ENCODE results near the gene COL6A1.

COL6A1 gene

DNA sequence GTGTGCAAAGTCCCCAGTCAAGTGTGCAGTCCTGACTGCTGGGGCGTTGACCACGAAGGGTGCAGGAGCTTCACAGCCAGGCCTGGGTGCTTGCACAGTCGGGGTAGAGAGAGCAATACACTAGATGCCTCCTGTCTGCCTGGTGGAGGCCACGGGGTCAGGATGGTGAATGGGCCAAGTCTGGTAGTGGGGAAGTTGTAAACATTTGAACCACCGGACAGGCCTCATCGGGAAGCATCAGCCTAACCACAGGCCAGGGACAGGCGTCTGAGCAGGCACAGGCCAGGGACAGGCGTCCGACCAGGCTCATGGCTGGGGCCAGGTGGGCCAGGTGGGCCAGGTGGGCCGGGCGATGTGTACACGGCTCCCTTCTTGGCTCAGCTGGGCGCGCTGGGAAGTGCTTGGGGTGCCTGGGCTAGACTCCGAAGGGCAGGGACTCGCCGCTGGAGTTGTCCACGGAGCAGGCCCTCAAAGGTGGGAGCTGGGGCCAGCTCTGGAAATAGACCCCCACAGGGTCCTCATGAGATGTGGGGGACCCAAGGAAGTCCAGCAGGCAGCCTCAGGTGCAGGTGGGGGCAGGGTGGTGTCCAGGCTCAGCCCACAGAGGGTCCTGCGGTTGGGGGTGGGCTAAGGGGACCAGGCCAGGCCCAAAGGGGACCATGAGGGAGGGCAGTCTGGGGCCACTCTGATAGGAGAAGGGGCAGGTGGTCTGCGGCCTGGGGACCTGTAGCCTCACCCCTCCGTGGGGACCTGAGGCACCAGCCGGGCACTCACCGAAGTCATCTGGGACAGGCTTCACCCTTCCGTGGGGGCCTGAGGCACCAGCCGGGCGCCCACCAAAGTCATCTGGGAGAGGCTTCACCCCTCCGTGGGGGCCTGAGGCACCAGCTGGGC, 15.0 kb downstream of the COL6A1 start:
- no peak overlapping the region for H3K4me3 ChIP-seq (ENCODE audit: low read depth, low read length)
- no peak for DNase-seq (ENCODE audit: low read depth)
- TF ChIP-seq, protein P1, sequence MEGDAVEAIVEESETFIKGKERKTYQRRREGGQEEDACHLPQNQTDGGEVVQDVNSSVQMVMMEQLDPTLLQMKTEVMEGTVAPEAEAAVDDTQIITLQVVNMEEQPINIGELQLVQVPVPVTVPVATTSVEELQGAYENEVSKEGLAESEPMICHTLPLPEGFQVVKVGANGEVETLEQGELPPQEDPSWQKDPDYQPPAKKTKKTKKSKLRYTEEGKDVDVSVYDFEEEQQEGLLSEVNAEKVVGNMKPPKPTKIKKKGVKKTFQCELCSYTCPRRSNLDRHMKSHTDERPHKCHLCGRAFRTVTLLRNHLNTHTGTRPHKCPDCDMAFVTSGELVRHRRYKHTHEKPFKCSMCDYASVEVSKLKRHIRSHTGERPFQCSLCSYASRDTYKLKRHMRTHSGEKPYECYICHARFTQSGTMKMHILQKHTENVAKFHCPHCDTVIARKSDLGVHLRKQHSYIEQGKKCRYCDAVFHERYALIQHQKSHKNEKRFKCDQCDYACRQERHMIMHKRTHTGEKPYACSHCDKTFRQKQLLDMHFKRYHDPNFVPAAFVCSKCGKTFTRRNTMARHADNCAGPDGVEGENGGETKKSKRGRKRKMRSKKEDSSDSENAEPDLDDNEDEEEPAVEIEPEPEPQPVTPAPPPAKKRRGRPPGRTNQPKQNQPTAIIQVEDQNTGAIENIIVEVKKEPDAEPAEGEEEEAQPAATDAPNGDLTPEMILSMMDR (IDR thresholded peaks at IDR 0.05; ENCODE audit: control insufficient read depth, extremely low read depth, insufficient read depth) = no peak

DNA sequence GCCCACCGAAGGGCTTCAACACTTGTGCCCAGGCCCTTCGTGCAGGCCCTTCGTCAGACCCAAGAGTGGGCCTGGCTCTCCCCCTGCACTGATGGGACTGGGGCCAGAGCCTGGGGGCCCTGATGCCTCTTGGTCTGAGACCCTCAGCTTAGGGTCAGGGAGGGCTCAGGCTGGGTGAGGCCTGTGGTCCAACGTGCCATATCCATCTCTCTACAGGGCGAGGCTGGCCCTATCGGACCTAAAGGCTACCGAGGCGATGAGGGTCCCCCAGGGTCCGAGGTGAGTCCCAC, 15.6 kb downstream of the COL6A1 start:
- no peak for DNase-seq (ENCODE audit: low read depth)
- TF ChIP-seq, protein P1 (IDR thresholded peaks at IDR 0.05; ENCODE audit: control insufficient read depth, extremely low read depth, insufficient read depth) = no peak
- no peak overlapping the region for H3K4me3 ChIP-seq (ENCODE audit: low read depth, low read length)

DNA sequence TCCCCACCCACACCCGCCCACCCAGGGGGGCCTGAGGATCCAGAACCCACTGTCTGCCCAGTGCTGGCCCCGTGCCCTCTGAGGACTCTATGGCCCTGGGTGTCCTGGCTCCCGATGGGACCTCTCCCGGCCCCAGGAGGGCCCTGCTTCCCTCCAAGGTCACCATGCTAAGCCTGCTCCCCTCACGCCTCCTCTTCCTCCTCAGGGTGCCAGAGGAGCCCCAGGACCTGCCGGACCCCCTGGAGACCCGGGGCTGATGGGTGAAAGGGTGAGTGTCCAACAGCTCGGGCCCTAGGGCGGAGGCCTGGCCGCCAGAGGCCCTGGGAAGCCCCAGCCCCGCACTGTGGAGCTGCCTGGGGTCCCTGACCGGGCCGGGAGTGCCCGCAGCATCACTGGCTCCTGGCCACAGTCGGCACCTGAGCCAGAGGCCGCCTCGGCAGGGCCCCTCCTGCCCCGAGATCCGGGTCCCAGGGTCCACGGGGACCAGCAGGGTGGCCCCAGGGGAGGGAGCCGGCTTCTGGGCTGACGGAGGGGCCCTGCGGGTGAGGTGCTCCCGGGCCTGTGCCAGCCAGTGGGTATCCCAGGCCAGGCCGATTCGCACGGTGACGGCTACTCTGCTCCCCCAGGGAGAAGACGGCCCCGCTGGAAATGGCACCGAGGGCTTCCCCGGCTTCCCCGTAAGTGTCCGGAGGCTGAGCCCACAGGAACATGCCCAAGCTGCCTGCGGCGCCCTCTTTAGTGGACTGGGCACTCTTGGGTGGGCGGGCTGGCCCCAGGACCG, 16.1 kb downstream of the COL6A1 start:
- no peak overlapping the region for H3K4me3 ChIP-seq (ENCODE audit: low read depth, low read length)
- TF ChIP-seq, protein P1 (IDR thresholded peaks at IDR 0.05; ENCODE audit: control insufficient read depth, extremely low read depth, insufficient read depth) = no peak
- no peak for DNase-seq (ENCODE audit: low read depth)

DNA sequence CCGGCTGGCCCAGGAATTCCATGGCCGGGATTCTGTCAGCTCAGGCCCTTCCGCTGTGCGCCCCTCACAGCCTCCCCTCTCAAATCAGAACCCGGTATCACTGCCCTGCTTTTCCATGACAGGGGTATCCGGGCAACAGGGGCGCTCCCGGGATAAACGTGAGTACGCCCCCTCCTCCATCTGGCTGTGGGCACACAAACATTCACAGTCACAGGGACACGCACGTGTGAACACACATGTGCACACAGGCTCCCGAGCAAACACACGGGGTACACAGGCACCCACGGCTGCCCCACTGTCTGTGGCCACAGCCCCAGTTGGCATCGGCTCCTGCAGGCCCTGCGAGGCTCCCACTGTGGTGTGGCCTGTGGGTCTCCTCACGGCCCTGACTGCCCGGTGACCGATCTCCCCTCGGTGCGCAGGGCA, 16.7 kb downstream of the COL6A1 start:
- no peak for DNase-seq (ENCODE audit: low read depth)
- H3K4me3 ChIP-seq (ENCODE audit: low read depth, low read length) = no peak overlapping the region
- TF ChIP-seq, protein P1 (IDR thresholded peaks at IDR 0.05; ENCODE audit: control insufficient read depth, extremely low read depth, insufficient read depth) = no peak

DNA sequence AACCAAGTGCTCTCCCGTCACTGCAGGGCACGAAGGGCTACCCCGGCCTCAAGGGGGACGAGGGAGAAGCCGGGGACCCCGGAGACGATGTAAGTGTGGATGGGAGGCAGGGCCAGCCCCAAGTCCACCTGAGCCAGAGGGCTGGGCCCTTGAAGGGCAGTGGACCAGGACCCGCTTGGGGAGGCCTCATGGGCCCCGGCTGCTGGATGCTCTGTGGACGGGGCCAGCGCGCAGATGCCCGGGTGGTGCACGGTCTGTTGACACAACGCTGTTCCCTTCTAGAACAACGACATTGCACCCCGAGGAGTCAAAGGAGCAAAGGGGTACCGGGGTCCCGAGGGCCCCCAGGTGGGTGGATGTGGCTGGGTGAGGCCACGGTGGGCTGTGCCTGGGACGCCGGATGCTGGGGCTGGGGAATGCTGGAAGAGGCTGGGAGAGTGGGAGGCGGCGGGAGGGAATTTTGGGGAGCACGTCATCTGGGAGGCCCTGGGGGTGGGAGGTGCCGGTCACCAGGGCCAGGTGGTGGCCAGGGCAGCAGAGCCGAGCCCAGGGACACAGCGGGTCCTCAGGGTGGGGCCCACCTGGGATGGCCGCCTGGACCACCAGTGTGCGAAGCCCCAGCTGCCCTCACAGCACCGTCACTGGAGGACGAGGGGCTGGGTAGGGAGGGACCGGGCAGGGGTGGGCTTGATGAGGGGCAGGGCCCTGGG, 17.5 kb downstream of the COL6A1 start:
- TF ChIP-seq, protein P1 (IDR thresholded peaks at IDR 0.05; ENCODE audit: control insufficient read depth, extremely low read depth, insufficient read depth) = no peak
- H3K4me3 ChIP-seq (ENCODE audit: low read depth, low read length) = no peak overlapping the region
- DNase-seq (ENCODE audit: low read depth) = no peak

DNA sequence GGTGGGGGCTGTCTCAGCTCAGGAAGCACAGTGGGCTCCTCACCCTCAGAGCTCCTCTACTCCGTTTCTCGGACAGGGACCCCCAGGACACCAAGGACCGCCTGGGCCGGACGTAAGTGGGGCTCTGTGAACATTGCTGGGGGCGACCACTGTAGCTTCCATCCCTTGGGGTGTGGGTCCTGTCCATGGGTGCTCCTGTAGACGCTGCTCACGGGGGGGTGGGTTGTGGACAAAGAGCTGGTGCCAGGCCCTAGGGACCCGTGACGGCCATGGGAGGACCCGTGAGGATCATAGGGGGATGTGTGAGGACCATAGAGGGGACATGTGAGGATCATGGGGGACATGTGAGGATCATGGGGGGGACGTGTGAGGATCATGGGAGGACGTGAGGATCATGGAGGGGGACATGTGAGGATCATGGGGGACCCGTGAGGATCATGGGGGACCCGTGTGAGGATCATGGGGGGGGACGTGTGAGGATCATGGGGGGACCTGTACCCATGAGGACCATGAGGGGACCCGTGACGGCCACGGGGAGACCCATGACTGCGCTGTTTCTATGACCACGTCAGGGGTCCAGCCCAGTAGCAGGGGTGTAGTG, 18.1 kb downstream of the COL6A1 start:
- TF ChIP-seq, protein P1 (IDR thresholded peaks at IDR 0.05; ENCODE audit: control insufficient read depth, extremely low read depth, insufficient read depth) = no peak
- DNase-seq (ENCODE audit: low read depth) = no peak
- no peak overlapping the region for H3K4me3 ChIP-seq (ENCODE audit: low read depth, low read length)
